HEK293 (cell line): ENCODE data around the gene PDE6B.

Experiments
- CTCF ChIA-PET: fragments of 350-600 bp; formaldehyde crosslinking; extraction: SDS; loops from one replicate; lab custom pipeline; 2021; ENCODE audit warnings: antibody characterized with exemption; lab: Yijun Ruan, JAX
- POLR2A ChIA-PET: fragments of 300-600 bp; formaldehyde crosslinking; extraction: SDS; loops from one replicate; lab custom pipeline; 2020; ENCODE audit warnings: antibody characterized with exemption, inconsistent platforms; lab: Yijun Ruan, JAX
- H3K27ac ChIP-seq: fragments of 200-500 bp; sonication (Bioruptor generic); 2 replicates; pipeline ENCODE4 v1.5.1; 2014; ENCODE audit warnings: low read depth, low read length, control low read depth, inconsistent platforms; ENCODE audit errors: extremely low read depth
- H3K36me3 ChIP-seq, 2 experiments: fragments of 200-500 bp in 1 of 2; sonication (Bioruptor generic) in 1 of 2; 1 replicate in 1 of 2; 2 replicates in 1 of 2; pipeline ENCODE4 v1.5.1; 2014 to 2017; ENCODE audit warnings: inconsistent platforms in 2 of 2, low read length in 2 of 2; ENCODE audit not compliant: control insufficient read depth in 2 of 2, insufficient read depth in 1 of 2
- H3K4me1 ChIP-seq: fragments of 200-500 bp; sonication (Bioruptor generic); 2 replicates; pipeline ENCODE4 v1.5.1; 2014; ENCODE audit warnings: mild to moderate bottlenecking, low read length, inconsistent platforms; ENCODE audit not compliant: control insufficient read depth, insufficient read depth
- H3K4me3 ChIP-seq: 2 replicates; pipeline ENCODE4 v1.5.1; 2011; ENCODE audit warnings: low read depth, mild to moderate bottlenecking, control low read depth, low read length, moderate library complexity
- H3K9me3 ChIP-seq: fragments of 200-500 bp; sonication (Bioruptor generic); 2 replicates; pipeline ENCODE4 v1.5.1; 2014; ENCODE audit warnings: low read depth, low read length, inconsistent platforms; ENCODE audit not compliant: control insufficient read depth, insufficient read depth
- BCL6B ChIP-seq: fragments of 450-650 bp; formaldehyde crosslinking; IDR thresholded peaks from 2 replicates; pipeline ENCODE4 v1.5.1; 2017; ENCODE audit warnings: missing biosample characterization, missing genetic modification characterization
- CTCF ChIP-seq: fragments of 450-650 bp; formaldehyde crosslinking; IDR thresholded peaks from 2 replicates; pipeline ENCODE4 v1.5.1; 2016; ENCODE audit warnings: missing biosample characterization, missing genetic modification characterization
- GLI4 ChIP-seq: fragments of 450-650 bp; formaldehyde crosslinking; IDR thresholded peaks from 2 replicates; pipeline ENCODE4 v1.5.1; 2016; ENCODE audit warnings: missing biosample characterization, missing genetic modification characterization
- HOXA7 ChIP-seq: sonication (generic); formaldehyde crosslinking; IDR thresholded peaks from 2 replicates; pipeline ENCODE4 v1.8.1; 2022; ENCODE audit warnings: missing genetic modification reagents, borderline replicate concordance
- PBX3 ChIP-seq: sonication (generic); formaldehyde crosslinking; IDR thresholded peaks from 2 replicates; pipeline ENCODE4 v1.8.1; 2022; ENCODE audit warnings: mild to moderate bottlenecking, moderate library complexity, missing genetic modification reagents
- TRIM28 ChIP-seq: IDR thresholded peaks from 2 replicates; pipeline ENCODE4 v1.6.1; 2011; ENCODE audit warnings: low read length, control low read depth, borderline replicate concordance
- TSHZ1 ChIP-seq: fragments of 450-650 bp; formaldehyde crosslinking; IDR thresholded peaks from 2 replicates; pipeline ENCODE4 v1.5.1; 2016; ENCODE audit warnings: missing biosample characterization, missing genetic modification characterization, borderline replicate concordance
- ZFP41 ChIP-seq: fragments of 450-650 bp; formaldehyde crosslinking; IDR thresholded peaks from 2 replicates; pipeline ENCODE4 v1.5.1; 2016; ENCODE audit warnings: missing biosample characterization, missing genetic modification characterization, borderline replicate concordance
- ZNF223 ChIP-seq: fragments of 450-650 bp; formaldehyde crosslinking; IDR thresholded peaks from 2 replicates; pipeline ENCODE4 v1.5.1; 2016; ENCODE audit warnings: missing biosample characterization, missing genetic modification characterization
- ZNF37A ChIP-seq: fragments of 450-650 bp; IDR thresholded peaks from 2 replicates; pipeline ENCODE4 v1.5.1; 2018; ENCODE audit warnings: missing biosample characterization, missing genetic modification characterization
- ZNF473 ChIP-seq: fragments of 450-650 bp; formaldehyde crosslinking; IDR thresholded peaks from 2 replicates; pipeline ENCODE4 v1.5.1; 2017; ENCODE audit warnings: missing biosample characterization, missing genetic modification characterization
- ZNF544 ChIP-seq: fragments of 450-650 bp; formaldehyde crosslinking; IDR thresholded peaks from 2 replicates; pipeline ENCODE4 v1.5.0; 2017; ENCODE audit warnings: missing biosample characterization, missing genetic modification characterization
- ZNF660 ChIP-seq: fragments of 450-650 bp; IDR thresholded peaks from 2 replicates; pipeline ENCODE4 v1.5.1; 2018; ENCODE audit warnings: missing biosample characterization, mild to moderate bottlenecking, missing genetic modification characterization
- ZNF76 ChIP-seq: fragments of 450-650 bp; formaldehyde crosslinking; IDR thresholded peaks from 2 replicates; pipeline ENCODE4; 2016; ENCODE audit warnings: low read depth, missing biosample characterization, missing genetic modification characterization, borderline replicate concordance
- ZSCAN18 ChIP-seq: fragments of 450-650 bp; formaldehyde crosslinking; IDR thresholded peaks from 2 replicates; pipeline ENCODE4 v1.5.1; 2016; ENCODE audit warnings: missing biosample characterization, missing genetic modification characterization
- ZXDB ChIP-seq: fragments of 450-650 bp; formaldehyde crosslinking; IDR thresholded peaks from 2 replicates; pipeline ENCODE4 v1.5.1; 2016; ENCODE audit warnings: missing biosample characterization, missing genetic modification characterization

The PDE6B gene

GRCh38 chr4:579543-580175 is 45.7 kb upstream of the PDE6B start (continued):
- TF ChIP-seq ZSCAN18 (tag by site-specific recombination) (no peak), ZXDB (no peak), ZNF660 (tag by site-specific recombination) (no peak), ZNF37A (no peak), HOXA7 (CRISPR knock-in tag) (no peak), CTCF (no peak), PBX3 (no peak), GLI4 (tag by site-specific recombination) (no peak), TRIM28 (no peak), ZNF473 (tag by site-specific recombination) (no peak), ZNF223 (tag by site-specific recombination) (no peak)

GRCh38 chr4:581181-581580 is 44.2 kb upstream of the PDE6B start:
- CTCF ChIA-PET: no interaction called here
- TF ChIP-seq ZNF76 (tag by site-specific recombination) (no peak), TSHZ1 (tag by site-specific recombination) (no peak), ZNF544 (tag by site-specific recombination) (no peak), ZFP41 (tag by site-specific recombination) (no peak), BCL6B (tag by site-specific recombination) (no peak)
- TF ChIP-seq, all 188 proteins: peak for 0
- Histone ChIP-seq H3K4me1 (no peaks in the 10 kb centered on the region; the same call in 1 of the 2 replicates), H3K4me3 (no peak overlapping the region), H3K27ac (no peak overlapping the region), H3K9me3 (no peaks in the 10 kb centered on the region), H3K36me3 (no peaks in the 10 kb centered on the region)
- POLR2A ChIA-PET: no interaction called here
